Colon (tissue), 2 donors: Measurements from ENCODE around the gene BBX.
A peak's percentile ranks its signal among the peaks of the same experiment; 100 is the strongest.

Source experiments
- FAIRE-seq: peaks from 2 replicates; lab custom pipeline; 2012; peaks lifted over from hg19 to GRCh38; lab: Jason Lieb, UNC
- donor health status: control.
- donor health status: control.

The BBX gene

GRCh38 chr3:107752202-107752990 lies 229.6 kb downstream of the BBX start:
- FAIRE-seq, result no peak

- no peak for FAIRE-seq
These were observed 230.7 kb downstream of the BBX start for GRCh38 chr3:107753494-107753893.

GRCh38 chr3:107753976-107754375 lies 231.2 kb downstream of the BBX start:
- no peak for FAIRE-seq

- no peak for FAIRE-seq
These were observed 233.9 kb downstream of the BBX start for GRCh38 chr3:107756649-107757048.

- FAIRE-seq, result no peak
These were observed 234.4 kb downstream of the BBX start for GRCh38 chr3:107757140-107757539.

GRCh38 chr3:107760144-107760543 lies 237.4 kb downstream of the BBX start:
- FAIRE-seq, result no peak

GRCh38 chr3:107761391-107761790 lies 238.6 kb downstream of the BBX start:
- no peak for FAIRE-seq

- no peak for FAIRE-seq
These were observed 242.8 kb downstream of the BBX start for GRCh38 chr3:107765524-107765923.

- FAIRE-seq, result no peak
These were observed 245.3 kb downstream of the BBX start for GRCh38 chr3:107767897-107768605.

GRCh38 chr3:107769882-107770281 lies 247.1 kb downstream of the BBX start:
- FAIRE-seq, result no peak

- no peak for FAIRE-seq
These were observed 249.3 kb downstream of the BBX start for GRCh38 chr3:107772016-107772415.

GRCh38 chr3:107775974-107776373 lies 253.2 kb downstream of the BBX start:
- no peak for FAIRE-seq

GRCh38 chr3:107781253-107781652 lies 258.5 kb downstream of the BBX start:
- peak; percentile 10 for FAIRE-seq

- no peak for FAIRE-seq
These were observed 259.3 kb downstream of the BBX start for GRCh38 chr3:107782054-107782453.

- no peak for FAIRE-seq
These were observed 267.9 kb downstream of the BBX start for GRCh38 chr3:107790612-107791011.

GRCh38 chr3:107791027-107791426 lies 268.3 kb downstream of the BBX start:
- no peak for FAIRE-seq

- no peak for FAIRE-seq
These were observed 268.7 kb downstream of the BBX start for GRCh38 chr3:107791450-107791849.

GRCh38 chr3:107794664-107795443 lies 272.1 kb downstream of the BBX start:
- no peak for FAIRE-seq

GRCh38 chr3:107795514-107796094 lies 272.8 kb downstream of the BBX start:
- no peak for FAIRE-seq

GRCh38 chr3:107796791-107797190 lies 274.0 kb downstream of the BBX start:
- no peak for FAIRE-seq

- no peak for FAIRE-seq
These were observed 274.8 kb downstream of the BBX start for GRCh38 chr3:107797586-107797985.

- no peak for FAIRE-seq
These were observed 275.6 kb downstream of the BBX start for GRCh38 chr3:107798381-107798780.

- no peak for FAIRE-seq
These were observed 277.9 kb downstream of the BBX start for GRCh38 chr3:107800710-107801109.
